ENCODE measurements around the gene DLGAP1.

DNA sequence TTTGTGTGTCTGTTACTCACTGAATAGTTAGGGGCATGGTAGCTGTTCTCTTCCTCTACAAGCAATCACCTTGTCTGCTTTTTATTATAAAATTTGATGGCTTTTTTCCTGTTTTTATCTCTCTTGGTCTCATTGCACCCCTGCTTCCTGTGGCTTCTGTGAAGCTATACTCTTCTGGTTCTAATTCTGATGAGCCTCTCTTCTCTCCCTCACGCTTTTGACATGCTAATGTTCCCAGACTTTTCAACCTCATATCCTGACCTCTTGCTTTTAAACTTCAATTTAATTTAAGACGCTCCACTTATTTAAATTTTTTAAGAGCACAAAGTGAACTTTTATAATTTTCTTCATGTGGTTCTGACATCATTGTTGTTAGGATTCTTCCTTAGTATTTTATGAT lies 361.4 kb downstream of the DLGAP1 start:
- TF ChIP-seq, protein P1, sequence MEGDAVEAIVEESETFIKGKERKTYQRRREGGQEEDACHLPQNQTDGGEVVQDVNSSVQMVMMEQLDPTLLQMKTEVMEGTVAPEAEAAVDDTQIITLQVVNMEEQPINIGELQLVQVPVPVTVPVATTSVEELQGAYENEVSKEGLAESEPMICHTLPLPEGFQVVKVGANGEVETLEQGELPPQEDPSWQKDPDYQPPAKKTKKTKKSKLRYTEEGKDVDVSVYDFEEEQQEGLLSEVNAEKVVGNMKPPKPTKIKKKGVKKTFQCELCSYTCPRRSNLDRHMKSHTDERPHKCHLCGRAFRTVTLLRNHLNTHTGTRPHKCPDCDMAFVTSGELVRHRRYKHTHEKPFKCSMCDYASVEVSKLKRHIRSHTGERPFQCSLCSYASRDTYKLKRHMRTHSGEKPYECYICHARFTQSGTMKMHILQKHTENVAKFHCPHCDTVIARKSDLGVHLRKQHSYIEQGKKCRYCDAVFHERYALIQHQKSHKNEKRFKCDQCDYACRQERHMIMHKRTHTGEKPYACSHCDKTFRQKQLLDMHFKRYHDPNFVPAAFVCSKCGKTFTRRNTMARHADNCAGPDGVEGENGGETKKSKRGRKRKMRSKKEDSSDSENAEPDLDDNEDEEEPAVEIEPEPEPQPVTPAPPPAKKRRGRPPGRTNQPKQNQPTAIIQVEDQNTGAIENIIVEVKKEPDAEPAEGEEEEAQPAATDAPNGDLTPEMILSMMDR (IDR thresholded peaks at IDR 0.05) = no peak
- TF ChIP-seq FOXM1 (IDR thresholded peaks at IDR 0.05; ENCODE audit: low read depth) (no peak), FOSL2 (IDR thresholded peaks at IDR 0.05; ENCODE audit: borderline replicate concordance, low read depth) (no peak), EP300 (IDR thresholded peaks at IDR 0.05; ENCODE audit: borderline replicate concordance in 1 of 2, low read depth in 1 of 2, low read length in 1 of 2) (no peak), GABPA (IDR thresholded peaks at IDR 0.05; ENCODE audit: low read depth) (no peak), SIN3A (IDR thresholded peaks at IDR 0.05; ENCODE audit: borderline replicate concordance, low read depth, low read length) (no peak), YY1 (IDR thresholded peaks at IDR 0.05; ENCODE audit: low read depth) (no peak), TAF1 (IDR thresholded peaks at IDR 0.05; ENCODE audit: borderline replicate concordance, low read depth, low read length) (no peak)
- TF ChIP-seq, protein P2, sequence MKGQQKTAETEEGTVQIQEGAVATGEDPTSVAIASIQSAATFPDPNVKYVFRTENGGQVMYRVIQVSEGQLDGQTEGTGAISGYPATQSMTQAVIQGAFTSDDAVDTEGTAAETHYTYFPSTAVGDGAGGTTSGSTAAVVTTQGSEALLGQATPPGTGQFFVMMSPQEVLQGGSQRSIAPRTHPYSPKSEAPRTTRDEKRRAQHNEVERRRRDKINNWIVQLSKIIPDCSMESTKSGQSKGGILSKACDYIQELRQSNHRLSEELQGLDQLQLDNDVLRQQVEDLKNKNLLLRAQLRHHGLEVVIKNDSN (IDR thresholded peaks at IDR 0.05; ENCODE audit: borderline replicate concordance, low read depth) = no peak
